KMS-11 (cell line): ENCODE results near the gene RASSF3.

Experiments used
- H2AFZ ChIP-seq: fragments of 200-600 bp; sonication (generic); 2 replicates; pipeline ENCODE4 v1.6.1; 2016; ENCODE audit warnings: antibody characterized with exemption, mixed run types, low read depth
- H3K27ac ChIP-seq: fragments of 200-600 bp; sonication (generic); 2 replicates; pipeline ENCODE4 v1.6.1; 2016; ENCODE audit warnings: mild to moderate bottlenecking, mixed run types
- H3K27me3 ChIP-seq: fragments of 200-600 bp; sonication (generic); 2 replicates; pipeline ENCODE4 v1.6.1; 2017; ENCODE audit warnings: mild to moderate bottlenecking, low read depth, mixed run types, moderate library complexity; ENCODE audit not compliant: insufficient read depth
- H3K36me3 ChIP-seq: fragments of 200-600 bp; sonication (generic); 2 replicates; pipeline ENCODE4 v1.6.1; 2017; ENCODE audit warnings: mild to moderate bottlenecking, mixed run types; ENCODE audit not compliant: insufficient read depth
- H3K4me1 ChIP-seq: fragments of 200-600 bp; sonication (generic); 2 replicates; pipeline ENCODE4 v1.6.1; 2016; ENCODE audit warnings: mild to moderate bottlenecking, low read depth, mixed run types; ENCODE audit not compliant: poor library complexity, severe bottlenecking
- H3K4me2 ChIP-seq: fragments of 200-600 bp; sonication (generic); 2 replicates; pipeline ENCODE4 v1.7.0; 2016; ENCODE audit warnings: mild to moderate bottlenecking, mixed run types
- H3K4me3 ChIP-seq: fragments of 200-600 bp; sonication (generic); IDR thresholded peaks from 2 replicates; pipeline ENCODE4 v1.6.1; 2017; ENCODE audit warnings: low read depth, low read length, mixed read lengths; ENCODE audit not compliant: insufficient read depth
- H3K79me2 ChIP-seq: fragments of 200-600 bp; sonication (generic); 2 replicates; pipeline ENCODE4 v1.6.1; 2016; ENCODE audit warnings: low read depth, mixed run types; ENCODE audit not compliant: insufficient read depth
- H3K9ac ChIP-seq: fragments of 200-600 bp; sonication (generic); 2 replicates; pipeline ENCODE4 v1.6.1; 2016; ENCODE audit warnings: mild to moderate bottlenecking, mixed run types
- H4K20me1 ChIP-seq: fragments of 200-600 bp; sonication (generic); 2 replicates; pipeline ENCODE4 v1.6.1; 2016; ENCODE audit warnings: mild to moderate bottlenecking, mixed run types; ENCODE audit not compliant: insufficient read depth
- TF ChIP-seq, protein P1 (sequence below): fragments of 200-600 bp; sonication (generic); conservative IDR thresholded peaks from 2 replicates; pipeline ENCODE4 v1.6.1; 2017; ENCODE audit warnings: low read depth, mild to moderate bottlenecking, antibody characterized with exemption, low read length, moderate library complexity, mixed read lengths

RASSF3 gene

GRCh38 chr12:64567570-64567969 is 42.7 kb upstream of the RASSF3 start:
- TF ChIP-seq, protein P1, sequence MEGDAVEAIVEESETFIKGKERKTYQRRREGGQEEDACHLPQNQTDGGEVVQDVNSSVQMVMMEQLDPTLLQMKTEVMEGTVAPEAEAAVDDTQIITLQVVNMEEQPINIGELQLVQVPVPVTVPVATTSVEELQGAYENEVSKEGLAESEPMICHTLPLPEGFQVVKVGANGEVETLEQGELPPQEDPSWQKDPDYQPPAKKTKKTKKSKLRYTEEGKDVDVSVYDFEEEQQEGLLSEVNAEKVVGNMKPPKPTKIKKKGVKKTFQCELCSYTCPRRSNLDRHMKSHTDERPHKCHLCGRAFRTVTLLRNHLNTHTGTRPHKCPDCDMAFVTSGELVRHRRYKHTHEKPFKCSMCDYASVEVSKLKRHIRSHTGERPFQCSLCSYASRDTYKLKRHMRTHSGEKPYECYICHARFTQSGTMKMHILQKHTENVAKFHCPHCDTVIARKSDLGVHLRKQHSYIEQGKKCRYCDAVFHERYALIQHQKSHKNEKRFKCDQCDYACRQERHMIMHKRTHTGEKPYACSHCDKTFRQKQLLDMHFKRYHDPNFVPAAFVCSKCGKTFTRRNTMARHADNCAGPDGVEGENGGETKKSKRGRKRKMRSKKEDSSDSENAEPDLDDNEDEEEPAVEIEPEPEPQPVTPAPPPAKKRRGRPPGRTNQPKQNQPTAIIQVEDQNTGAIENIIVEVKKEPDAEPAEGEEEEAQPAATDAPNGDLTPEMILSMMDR: no peak
- H3K27ac ChIP-seq: no peak overlapping the region
- H3K36me3 ChIP-seq: no peaks in the 10 kb centered on the region
- H3K27me3 ChIP-seq: no peaks in the 10 kb centered on the region
- H2AFZ ChIP-seq: no peak overlapping the region
- no peak overlapping the region for H3K4me2 ChIP-seq
- no peaks in the 10 kb centered on the region for H3K4me1 ChIP-seq
- no peaks in the 10 kb centered on the region for H4K20me1 ChIP-seq
- no peak overlapping the region for H3K9ac ChIP-seq
- H3K4me3 ChIP-seq: no peak overlapping the region
- no peaks in the 10 kb centered on the region for H3K79me2 ChIP-seq

DNA sequence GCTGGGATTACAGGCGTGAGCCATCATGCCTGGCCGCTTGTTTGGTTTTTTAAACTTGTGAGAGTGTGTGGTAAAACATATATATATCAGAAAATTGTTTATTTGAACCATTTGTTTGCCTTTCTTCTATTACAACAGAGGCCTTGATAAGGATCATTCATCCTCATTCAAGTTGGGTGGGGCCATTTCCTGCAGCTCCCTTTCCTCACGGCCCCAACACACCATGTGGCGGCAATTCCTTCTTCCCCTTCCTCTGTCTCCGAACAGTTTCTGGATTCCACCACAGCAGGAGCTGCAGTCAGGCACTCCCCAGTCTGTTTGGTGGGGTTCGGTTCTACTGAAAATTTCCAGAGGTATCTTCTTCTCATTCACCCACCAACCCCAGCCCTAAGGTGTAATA is 42.0 kb upstream of the RASSF3 start:
- Histone ChIP-seq H3K27ac (no peak overlapping the region), H3K27me3 (no peaks in the 10 kb centered on the region), H3K79me2 (no peaks in the 10 kb centered on the region), H3K4me3 (no peak overlapping the region), H2AFZ (no peak overlapping the region), H3K9ac (no peak overlapping the region), H3K4me2 (no peak overlapping the region), H3K36me3 (no peaks in the 10 kb centered on the region), H3K4me1 (no peaks in the 10 kb centered on the region), H4K20me1 (no peaks in the 10 kb centered on the region)
- TF ChIP-seq, protein P1: no peak

DNA sequence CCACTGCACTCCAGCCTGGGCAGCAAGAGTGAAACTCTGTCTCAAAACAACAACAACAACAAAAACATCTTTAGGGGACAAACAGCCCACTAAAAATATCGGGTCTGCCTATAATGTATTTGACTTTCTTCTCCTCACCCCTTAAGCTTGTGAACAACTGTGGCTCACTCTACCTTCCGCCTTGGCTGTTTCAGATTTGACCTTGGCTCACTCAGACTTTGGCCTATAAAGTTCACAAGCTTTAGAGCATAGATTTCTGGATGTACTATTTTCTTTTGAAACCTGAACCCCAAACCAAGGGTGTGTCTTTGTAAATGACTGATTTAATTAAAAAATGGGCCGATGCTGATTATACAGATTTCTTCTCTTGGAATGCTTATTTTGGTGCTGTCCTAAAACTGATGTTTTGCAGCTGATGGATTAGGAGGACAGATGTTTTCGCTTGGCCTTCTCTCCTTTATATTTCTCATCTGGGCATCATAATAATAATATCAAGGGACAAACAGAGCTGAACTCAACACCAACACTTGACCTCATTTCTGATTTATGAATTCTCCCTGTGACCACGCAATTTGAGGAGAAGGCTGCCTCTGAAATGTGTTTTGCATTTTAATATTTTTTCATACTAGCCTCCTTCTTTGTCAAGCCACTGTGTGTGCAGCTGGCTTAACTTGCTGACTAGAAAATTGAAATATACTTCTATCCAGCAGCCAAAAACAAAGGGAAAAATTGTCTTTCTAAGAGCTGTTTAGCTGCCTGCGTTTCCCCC is 40.2 kb upstream of the RASSF3 start:
- TF ChIP-seq, protein P1: no peak
- no peak overlapping the region for H3K27ac ChIP-seq
- no peaks in the 10 kb centered on the region for H3K27me3 ChIP-seq
- H3K9ac ChIP-seq: no peak overlapping the region
- no peak overlapping the region for H3K4me2 ChIP-seq
- H4K20me1 ChIP-seq: no peaks in the 10 kb centered on the region
- H3K4me3 ChIP-seq: no peak overlapping the region
- no peaks in the 10 kb centered on the region for H3K4me1 ChIP-seq
- H3K79me2 ChIP-seq: no peaks in the 10 kb centered on the region
- no peaks in the 10 kb centered on the region for H3K36me3 ChIP-seq
- H2AFZ ChIP-seq: no peak overlapping the region

DNA sequence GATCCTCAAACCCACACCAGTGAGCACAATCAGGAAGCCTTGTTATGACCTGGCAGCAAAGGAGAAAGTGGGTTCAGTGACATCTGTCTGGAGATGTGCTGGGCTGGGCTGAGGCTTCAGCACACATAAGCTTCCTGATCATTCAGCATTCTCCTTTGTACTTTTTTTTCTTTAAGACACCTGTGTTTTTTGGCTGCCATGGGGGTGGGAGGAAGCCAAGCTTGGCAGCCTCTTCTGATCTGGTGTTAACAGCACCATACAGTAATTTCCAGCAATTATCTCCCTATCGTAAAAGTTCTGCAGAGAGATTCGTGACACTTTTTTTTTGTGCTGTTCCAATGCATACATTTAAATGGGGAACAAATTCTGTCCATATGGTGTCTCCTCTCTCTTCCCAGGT is 38.9 kb upstream of the RASSF3 start:
- H3K4me2 ChIP-seq: no peak overlapping the region
- H3K4me3 ChIP-seq: no peak overlapping the region
- no peaks in the 10 kb centered on the region for H3K36me3 ChIP-seq
- H3K79me2 ChIP-seq: no peaks in the 10 kb centered on the region
- no peak overlapping the region for H3K27ac ChIP-seq
- H3K9ac ChIP-seq: no peak overlapping the region
- H4K20me1 ChIP-seq: no peaks in the 10 kb centered on the region
- H2AFZ ChIP-seq: no peak overlapping the region
- TF ChIP-seq, protein P1: no peak
- H3K27me3 ChIP-seq: no peaks in the 10 kb centered on the region
- H3K4me1 ChIP-seq: no peaks in the 10 kb centered on the region
